ENCODE data around the gene PRKCG. TPM values are rescaled to one million over a fixed set of nuclear protein-coding genes. Genes with fewer than 3 reads are reported as not detected.

The PRKCG gene
- not detected in 2 replicates for total RNA-seq

DNA sequence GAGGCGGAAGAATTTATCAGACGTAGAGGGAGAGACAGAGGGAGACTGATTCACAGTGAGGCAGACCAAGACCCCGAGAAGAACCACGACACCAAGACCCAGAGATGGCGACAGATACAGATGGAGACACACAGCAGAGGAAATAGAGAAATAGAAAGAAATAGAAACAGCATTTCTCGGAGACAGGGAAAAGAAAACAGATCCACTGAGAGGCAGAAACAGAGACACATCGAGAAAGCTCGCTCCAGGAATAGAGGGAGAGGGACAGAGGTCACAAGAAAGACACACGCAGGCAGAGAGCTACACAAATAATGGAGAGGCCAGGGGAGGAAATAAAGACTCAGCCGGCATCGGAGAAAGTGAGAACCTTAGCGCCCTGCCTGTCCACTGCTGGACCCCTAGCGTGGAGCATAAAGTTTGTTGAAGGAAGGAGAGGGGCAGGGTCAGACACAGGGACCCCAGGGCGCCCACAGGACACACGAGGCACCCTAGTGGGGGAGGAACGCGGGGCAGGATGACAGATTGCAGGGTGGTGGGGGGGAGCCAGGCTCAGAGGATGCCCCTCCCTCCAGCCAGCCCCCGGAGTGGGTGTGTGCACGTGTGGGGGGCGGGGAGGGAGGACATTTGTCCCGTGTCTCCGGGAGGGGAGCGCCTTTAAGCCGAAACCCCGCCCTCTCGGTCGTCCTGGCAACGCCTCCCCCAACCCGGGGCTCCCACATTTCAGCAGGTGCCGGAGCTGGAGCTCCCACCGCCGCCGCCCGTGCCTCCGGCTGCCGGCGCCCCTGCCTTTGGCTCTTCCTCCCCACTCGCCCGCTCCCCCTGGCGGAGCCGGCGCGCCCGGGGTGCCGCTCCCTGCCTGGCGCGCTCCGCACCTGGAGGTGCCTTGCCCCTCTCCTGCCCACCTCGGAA lies at the start of gene PRKCG:
Gene PRKCG (plus strand): TSS at position 716 of the 909 bp plus-strand sequence. CDS start 298 bp downstream, outside the sequence.

DNA sequence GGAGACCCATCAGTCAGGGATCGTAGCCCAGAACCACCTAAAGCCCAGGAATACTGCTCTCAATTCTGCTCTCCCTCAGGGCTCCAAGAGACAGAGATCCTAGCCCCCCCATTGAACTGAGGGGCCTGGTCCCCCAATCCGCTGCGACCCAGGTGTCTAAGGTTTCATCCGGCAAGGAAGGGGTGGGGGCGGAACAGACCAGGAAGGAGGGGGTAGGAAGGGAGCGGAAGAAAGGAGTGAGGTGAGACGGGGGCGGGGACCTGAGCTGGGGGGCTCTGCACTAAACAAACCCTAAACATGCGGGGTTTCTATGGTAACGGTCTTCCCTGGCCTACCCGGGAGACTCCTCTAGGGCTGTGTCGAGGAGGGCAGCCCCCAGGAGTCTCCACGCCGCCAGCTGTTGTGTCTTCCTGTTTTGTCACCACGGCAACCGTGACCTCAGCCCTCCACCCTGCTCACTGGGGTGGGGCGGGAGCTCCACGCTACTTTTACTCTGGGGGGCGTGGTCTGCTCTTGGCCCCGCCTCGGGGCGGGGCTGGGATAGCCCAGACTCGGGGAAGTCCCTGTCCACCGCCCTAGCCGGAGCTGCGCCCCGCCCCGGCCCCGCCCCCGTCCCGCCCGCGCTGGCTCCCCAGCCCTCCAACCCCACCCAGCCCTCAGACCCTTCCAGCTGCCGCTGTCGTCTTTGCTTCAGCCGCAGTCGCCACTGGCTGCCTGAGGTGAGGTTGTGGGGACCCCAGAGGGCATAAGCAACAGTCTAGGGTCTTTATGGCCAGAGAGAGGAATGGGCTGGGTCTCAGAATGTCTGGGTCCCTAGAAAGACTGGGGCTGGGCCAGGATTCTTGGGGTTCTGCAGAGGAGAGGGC lies 14.5 kb upstream of the PRKCG start, which contains the start of gene MYADM:
Gene MYADM (plus strand): TSS at position 659 of the 866 bp plus-strand sequence. CDS start 5,647 bp downstream, outside the sequence.

DNA sequence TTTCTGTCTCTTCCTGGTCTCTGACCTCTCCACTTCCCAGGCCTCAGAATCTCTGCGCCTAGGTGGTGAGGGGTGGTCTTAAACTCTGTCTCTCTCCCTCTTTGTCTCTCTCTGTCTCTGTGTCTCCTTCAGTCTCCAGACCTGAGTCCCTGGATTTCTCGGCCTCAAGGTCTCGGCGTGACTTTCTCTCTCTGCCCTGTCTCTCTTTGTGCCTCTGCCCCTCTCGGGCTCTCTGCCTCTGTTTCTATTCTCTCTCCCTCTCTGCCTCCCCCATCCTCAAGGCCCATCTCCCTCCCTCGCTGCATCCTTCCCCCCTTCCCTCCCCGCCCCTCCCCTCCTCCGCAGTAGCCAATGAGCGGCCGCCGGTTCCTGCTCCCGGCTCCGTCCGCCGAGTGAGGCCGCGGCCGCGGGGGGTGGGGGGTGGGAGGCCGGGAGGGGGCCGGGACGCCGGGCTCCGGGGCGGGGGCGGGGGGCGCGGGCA lies 27.0 kb downstream of the PRKCG start, which contains the start of gene CACNG7:
Gene CACNG7 (plus strand): TSS at position 344 of the 481 bp plus-strand sequence. CDS start 3,554 bp downstream, outside the sequence.

Other genes starting within 250 kb of the PRKCG start
- 0.77 TPM in 1 of 2 replicates, not detected in the other for gene NLRP12, start 57.9 kb upstream of the PRKCG start, total RNA-seq
- 40.5 and 133 TPM in 2 replicates for gene MYADM, start 14.3 kb upstream of the PRKCG start, total RNA-seq
- gene CACNG7, start 27.1 kb downstream of the PRKCG start, total RNA-seq: 3.7 and 8.2 TPM in 2 replicates
- 0.60 and 1.6 TPM in 2 replicates for gene CACNG8, start 80.7 kb downstream of the PRKCG start, total RNA-seq
- gene CACNG6, start 109.4 kb downstream of the PRKCG start, total RNA-seq: 0.09 and 0.23 TPM in 2 replicates
- not detected in 2 replicates for gene VSTM1, start 181.7 kb downstream of the PRKCG start, total RNA-seq
- not detected in 2 replicates for gene TARM1, start 199.2 kb downstream of the PRKCG start, total RNA-seq
- gene OSCAR, start 218.6 kb downstream of the PRKCG start, total RNA-seq: 0.35 and 2.3 TPM in 2 replicates
- gene NDUFA3, start 220.7 kb downstream of the PRKCG start, total RNA-seq: 15.9 and 35.4 TPM in 2 replicates
- gene TFPT, start 233.5 kb downstream of the PRKCG start, total RNA-seq: 14.1 and 20.3 TPM in 2 replicates
- 43.7 and 43.9 TPM in 2 replicates for gene PRPF31, start 233.6 kb downstream of the PRKCG start, total RNA-seq

Data from pericardium fibroblast (primary cell).